ENCODE results near the gene SIPA1L3.
"Not testable (repeated sequence)": the region's sequence is repeated elsewhere in the genome, so short reads cannot be mapped to it uniquely, and the experiment has no call there.

Gene SIPA1L3

DNA sequence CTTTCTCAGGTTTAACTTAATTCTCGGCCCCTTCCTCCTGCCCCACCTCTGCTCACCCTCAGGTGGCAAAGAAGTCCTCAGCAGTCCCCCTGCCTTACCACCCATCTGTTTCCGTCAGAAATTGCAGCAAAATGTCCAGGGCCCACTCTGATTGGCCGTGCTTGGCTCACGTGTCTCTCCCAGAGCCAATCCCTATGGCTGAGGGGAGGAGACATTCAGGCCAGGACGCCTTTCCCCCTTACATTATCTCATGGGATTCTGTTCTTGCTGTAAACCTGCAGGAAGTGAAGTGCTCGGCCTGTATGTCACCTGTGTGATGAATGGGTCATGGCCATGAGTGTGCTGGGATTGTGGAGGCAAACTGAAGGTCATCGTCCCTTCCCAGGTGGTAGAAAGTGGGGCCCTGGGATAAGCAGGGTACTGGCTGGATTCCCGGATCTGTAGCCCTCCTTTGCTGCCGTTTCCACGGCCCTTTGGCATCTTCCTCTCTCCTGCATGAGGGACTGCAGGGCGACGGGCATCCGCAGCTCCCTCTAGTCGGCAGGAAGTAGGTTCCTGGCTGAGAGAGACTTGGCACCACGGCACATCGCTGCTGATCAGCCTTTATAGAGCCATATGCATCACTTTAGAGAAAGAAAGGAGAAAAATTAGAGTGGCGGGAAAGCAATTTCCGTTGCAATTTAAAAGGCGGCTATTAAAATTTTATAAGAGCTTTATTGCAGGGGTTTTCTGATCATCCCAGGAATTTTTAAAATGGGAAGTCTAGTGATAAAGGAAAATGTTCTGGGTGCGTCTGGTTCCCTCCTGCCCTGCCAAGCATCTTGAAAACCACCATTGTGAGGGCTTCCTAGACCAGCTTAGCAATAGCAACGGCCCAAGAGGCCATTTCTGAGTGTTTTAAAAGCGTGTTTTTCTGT lies 118.2 kb downstream of the SIPA1L3 start:
- peak; percentile 59 for DNase-seq

DNA sequence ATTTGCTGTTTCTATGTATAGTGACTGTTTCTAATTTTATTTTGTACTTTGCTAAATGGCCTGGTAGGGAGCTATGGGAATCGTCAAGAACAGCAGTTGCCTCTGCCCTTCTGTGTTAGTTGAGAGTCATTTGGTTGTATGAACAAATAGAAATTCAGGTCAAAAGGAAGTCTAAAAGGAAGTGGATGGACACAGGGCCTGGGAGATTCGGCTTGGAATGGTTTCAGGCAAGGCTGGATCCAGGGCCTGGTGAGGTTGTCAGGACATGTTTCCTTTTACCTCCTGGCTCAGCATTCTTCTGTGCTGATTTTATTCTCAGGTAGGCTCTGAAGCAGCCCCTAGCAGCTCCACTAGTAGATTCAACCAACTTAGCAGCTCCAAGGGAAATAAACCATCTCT lies 118.9 kb downstream of the SIPA1L3 start:
- no peak for DNase-seq

- no peak for DNase-seq
These were observed 122.0 kb downstream of the SIPA1L3 start for GRCh38 chr19:38028913-38029510.

DNA sequence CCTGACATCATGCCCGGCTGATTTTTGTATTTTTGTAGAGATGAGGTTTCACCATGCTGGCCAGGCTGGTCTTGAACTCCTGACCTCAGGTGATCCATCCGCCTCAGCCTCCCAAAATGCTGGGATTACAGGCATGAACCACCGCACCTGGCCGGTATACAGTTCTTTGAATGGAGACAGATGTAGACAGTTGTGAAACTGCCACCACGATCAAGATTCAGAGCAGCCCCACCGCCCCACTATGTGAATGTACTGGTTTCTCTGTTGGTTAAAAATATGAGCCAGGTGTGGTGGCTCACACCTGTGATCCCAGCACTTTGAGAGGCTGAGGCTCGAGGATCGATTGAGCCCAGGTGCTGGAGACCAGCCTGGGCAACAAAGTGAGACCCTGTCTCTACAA lies 123.0 kb downstream of the SIPA1L3 start:
- DNase-seq = not testable (repeated sequence)

DNA sequence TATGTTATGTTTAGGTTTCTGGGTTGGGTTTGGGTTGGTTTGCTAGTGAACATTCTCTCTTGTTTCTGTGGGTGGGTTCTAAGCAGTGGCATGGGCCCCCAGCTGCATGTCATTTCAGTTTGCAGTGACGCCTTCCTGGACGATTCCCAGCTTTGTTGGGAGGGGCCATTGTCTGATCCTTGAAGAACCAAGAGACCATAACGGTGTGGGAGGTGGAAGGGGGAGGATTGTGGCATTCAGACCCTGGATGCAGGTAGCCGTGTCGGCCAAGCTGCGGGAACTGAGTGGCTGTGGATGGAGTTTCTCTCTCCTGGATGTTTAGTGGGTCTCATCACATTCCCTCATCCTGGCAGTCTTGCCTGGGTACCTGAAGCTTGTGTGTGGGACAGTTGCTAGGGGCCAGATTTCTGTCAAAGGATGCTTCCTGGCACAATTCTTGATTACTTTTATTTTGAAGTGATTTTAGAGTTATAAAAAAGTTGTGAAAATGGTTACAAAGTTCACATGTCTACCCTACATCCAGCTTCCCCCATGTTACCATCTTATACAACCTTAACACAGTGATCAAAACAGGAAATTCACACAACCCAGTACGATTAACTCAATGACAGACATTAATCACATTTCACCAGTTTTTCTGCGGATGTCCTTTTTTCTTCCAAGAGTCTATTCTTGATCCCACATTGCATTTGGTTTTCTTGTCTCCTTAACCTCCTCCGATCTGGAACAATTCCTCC lies 123.8 kb downstream of the SIPA1L3 start:
- DNase-seq = no peak

GRCh38 chr19:38031423-38031770 lies 124.4 kb downstream of the SIPA1L3 start:
- DNase-seq = no peak

DNA sequence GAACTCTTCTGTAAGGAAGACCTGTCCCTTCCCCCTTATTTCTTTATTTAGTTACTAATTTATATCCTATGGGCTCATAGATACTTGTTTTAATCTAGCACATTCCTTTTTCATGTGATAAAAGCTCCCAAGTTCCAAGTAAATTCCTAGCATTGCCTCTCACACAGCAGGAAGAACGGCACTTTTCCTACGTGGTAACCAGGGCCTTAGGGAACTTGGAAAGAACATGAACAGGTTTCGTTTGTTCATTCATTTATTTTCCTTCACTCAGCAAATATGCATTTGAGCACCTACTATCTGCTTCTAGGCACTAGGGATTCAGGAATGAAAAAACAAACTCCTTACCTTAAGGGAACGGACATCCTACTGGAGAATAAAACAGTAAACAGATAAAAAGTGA lies 125.1 kb downstream of the SIPA1L3 start:
- no peak for DNase-seq

DNA sequence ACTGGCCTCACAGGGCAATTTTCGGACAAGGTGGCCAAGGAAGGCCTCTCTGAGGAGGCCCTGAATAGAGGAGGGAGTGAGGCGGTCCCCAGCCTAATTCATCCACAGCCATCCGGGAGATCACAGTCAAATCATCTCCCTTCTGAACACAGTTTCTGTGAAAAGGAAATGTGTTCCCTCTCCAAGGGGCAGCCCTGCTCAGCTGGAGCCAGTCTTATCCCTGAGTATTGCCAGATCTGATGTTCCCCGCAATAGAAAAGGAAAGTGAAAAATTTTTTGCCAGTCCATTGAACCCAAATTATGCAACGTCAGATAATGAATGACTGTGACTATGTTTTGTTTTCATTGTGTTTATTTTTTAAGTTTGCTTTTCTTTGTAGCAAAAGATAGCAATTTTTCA lies 125.9 kb downstream of the SIPA1L3 start:
- no peak for DNase-seq

DNA sequence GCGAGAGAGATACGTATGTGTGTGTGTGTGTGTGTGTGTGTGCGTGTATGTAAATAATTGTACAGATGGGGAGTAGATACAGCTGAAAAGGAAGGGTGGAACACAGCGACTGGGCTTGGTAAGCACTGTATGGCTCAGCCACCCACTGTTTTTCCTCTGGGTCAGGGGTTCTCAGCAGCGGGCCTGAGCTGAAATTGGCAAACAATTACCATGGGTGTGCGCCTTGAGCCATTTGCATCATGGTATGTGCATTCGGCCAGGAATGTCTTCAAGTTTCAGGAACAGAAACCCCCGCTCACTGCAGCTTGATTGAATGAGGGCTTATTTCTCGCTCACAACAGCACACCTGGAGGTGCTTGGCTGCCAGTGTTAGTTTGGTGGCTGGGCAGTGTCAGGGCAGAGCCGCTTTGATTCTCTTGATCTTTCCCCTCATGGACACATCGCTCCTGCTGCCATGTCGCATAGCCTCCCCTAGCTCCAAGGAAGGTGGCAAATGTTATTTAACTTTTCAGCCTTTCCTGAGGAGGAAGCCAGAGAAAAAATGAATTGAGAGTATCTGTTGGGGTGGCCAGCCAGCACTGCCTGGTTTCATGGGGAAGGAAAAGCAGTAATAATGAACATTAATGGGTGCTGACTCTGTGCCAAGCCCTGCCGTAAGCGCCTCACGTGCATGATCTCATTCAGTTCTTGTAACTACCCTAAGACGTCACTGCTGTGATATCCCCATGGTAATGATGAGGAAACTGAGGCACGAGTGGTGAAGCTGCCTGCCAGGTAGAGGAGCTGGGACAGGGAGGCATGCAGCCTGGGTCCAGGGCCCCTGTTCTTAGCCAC lies 126.9 kb downstream of the SIPA1L3 start:
- DNase-seq = peak; percentile 36

- DNase-seq = no peak
These were observed 127.5 kb downstream of the SIPA1L3 start for GRCh38 chr19:38034492-38034860.

GRCh38 chr19:38035515-38036495 lies 128.8 kb downstream of the SIPA1L3 start:
- DNase-seq = no peak

GRCh38 chr19:38036707-38037611 lies 130.0 kb downstream of the SIPA1L3 start:
- DNase-seq = peak; percentile 84

DNA sequence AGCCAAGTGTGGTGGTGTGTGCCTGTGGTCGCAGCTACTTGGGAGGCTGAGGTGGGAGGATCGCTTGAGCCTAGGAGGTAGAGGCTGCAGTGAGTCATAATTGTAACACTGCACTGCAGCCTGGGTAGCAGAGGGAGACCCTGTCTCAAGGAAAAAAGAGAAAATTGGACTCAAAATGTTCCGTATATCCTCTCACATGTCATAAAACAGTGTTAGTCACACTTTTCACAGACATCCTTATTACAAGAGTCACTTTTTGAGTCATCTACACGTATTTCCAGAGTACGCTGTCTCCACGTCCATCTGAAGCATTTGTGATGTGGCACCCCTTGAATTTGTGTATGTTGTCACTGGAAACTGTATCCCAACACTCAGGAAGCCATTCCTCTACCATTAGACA lies 133.0 kb downstream of the SIPA1L3 start:
- DNase-seq = no peak

GRCh38 chr19:38042132-38042531 lies 135.1 kb downstream of the SIPA1L3 start:
- DNase-seq = no peak

DNA sequence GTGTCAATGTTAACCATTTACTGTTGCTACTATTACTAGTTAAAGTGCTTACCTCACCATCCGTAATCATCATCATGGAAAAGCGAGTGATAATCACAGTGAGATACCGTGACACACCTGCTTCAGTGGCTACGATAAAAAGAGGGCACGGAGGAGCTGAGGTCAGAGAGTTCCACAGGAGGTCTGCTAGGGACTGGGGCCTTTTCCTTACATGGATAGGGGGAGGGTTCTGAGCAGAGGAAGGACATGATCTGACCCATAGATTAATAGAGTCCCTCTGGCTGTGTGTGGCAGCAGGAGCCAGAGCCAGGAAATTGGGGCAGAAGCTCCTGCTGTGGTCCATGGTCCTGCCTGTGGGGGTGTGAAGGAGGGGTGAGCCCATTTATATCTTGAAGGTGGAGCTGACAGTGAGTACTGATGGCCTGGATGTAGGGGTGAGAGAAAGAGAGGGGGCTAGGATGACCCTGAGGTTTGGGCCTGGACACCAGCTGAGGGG lies 136.7 kb downstream of the SIPA1L3 start:
- peak; percentile 96 for DNase-seq

DNA sequence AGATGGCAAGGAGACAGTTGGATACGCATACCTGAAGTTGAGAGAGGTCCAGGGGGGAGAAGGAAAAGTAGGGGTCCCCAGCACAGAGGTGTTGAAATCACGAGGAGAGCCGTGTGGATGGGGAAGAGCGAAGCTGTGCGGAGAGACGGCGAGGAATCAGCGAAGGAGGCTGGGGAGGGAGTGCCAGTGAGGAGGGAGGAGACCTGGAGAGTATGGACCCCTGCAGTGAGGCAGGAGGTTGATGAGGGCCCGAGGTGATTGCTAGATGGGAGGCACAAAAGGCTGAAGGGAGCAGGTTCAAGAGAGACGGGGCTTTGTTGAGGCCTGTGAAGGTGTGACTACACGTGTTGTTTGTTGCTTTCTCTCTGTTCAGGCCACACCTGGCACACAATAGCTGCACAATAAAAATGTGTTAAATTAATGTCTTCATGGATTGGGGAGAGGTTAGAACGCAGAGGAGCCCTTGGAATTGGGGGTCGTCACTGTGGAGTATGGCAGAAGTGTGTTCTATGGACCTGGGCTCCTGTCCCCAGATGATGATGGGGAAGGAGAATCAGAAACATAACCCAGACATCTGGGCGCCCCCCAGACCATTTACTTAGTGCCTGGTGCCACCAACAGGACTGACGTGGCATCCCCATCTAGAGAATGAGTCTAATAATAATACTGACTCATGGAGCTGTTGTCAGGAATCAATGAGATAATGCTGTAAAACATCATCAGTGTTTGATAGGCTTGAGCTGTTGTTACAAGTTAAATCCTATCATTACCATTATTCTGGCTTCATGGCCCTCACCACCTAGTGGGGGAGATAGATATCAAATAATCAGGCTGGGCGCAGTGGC lies 137.5 kb downstream of the SIPA1L3 start:
- DNase-seq = peak; percentile 34

DNA sequence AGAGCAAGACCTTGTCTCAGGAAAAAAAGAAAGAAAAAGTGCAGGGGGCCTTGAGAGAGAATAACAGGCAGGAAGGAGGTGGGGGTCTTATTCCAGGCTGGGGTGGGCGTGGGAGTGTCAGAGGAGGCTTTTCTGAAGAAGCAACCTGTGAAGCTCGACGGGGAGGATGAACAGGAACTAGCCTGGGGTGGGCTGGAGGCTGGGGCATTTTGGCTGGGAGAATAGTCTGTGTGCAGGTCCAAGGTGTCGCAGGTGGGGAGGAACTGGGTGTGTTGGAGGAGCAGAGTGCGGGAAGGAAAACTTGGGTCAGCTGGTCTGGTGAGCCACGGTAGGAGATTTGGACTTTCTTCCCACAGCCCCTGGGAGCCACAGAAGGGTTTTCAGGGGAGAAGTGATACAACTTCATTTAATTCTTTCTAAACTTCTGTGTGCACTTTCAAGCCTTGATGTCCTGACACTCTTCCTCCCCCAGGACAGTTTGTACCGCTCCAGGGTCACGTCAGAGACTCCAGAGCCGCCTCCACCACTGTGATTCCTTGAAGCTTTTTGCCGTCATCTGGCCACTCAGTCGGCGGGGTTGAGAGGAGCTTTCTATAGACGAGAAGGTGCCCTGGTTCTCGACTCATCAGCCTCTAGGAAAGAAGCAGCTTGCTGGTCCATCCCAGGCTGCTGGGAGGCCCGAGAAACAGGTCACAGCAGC lies 138.7 kb downstream of the SIPA1L3 start:
- DNase-seq = no peak

- no peak for DNase-seq
These were observed 139.4 kb downstream of the SIPA1L3 start for GRCh38 chr19:38046254-38047048.

Data from NCI-H774 (cell line).